Left hindlimb (tissue), 1 donor: Measurements from ENCODE around the gene NOL8.

ENCODE experiments used
- DNase-seq: peaks from one replicate; pipeline ENCODE4 v3.0.0-alpha.2; 2018

The NOL8 gene

GRCh38 chr9:92263131-92263530 is 62.0 kb downstream of the NOL8 start:
- no peak for DNase-seq

GRCh38 chr9:92257327-92257726 is 67.8 kb downstream of the NOL8 start:
- DNase-seq = no peak

GRCh38 chr9:92254381-92255337 is 70.5 kb downstream of the NOL8 start:
- DNase-seq = no peak

- DNase-seq = no peak
Measured at GRCh38 chr9:92253656-92254055, 71.5 kb downstream of the NOL8 start.

GRCh38 chr9:92247981-92248380 is 77.2 kb downstream of the NOL8 start:
- no peak for DNase-seq
